Measurements from ENCODE around the gene IQGAP3. TPM values are rescaled to one million over a fixed set of nuclear protein-coding genes. Genes with fewer than 3 reads are reported as not detected.

Gene IQGAP3
- total RNA-seq, 2 experiments from 2014 or later, result not detected

GRCh38 chr1:156475568-156476500 lies 96.5 kb downstream of the IQGAP3 start:
- Mint-ChIP-seq H3K4me3 (no peak overlapping the region), H3K4me1 (ENCODE audit: low read depth) (peaks cover 16% of the 10 kb centered on the region), H3K27me3 (no peaks in the 10 kb centered on the region), H3K9me3 (no peaks in the 10 kb centered on the region), H3K36me3 (ENCODE audit: low read depth) (peaks cover 96% of the 10 kb centered on the region), H3K27ac (no peak overlapping the region)
- no peaks in the 10 kb centered on the region for H3K9me3 ChIP-seq (ENCODE audit: control insufficient read depth in 1 of 2, insufficient read depth in 1 of 2, low read length in 2 of 2)
- intact Hi-C loops (cut with DNase I, micrococcal nuclease), result loop anchor here in 1 of 2 experiments (2.0 kb wide), 1 partner anchor 17 kb away; no protein-coding TSS in a partner anchor
- H3K4me3 ChIP-seq (ENCODE audit: low read length), result no peak overlapping the region
- ChIA-PET CTCF (interaction anchor here (0.5 kb wide), 1 partner anchor 73 kb away, joined by 3 read pairs; no protein-coding TSS in a partner anchor), POLR2A (interaction anchor here (1.4 to 1.5 kb wide), 2 partner anchors 14 to 25 kb away, joined by 3 to 6 read pairs; partner anchors contain the start of gene MEF2D)
- TF ChIP-seq CTCF (IDR thresholded peaks at IDR 0.05), result no peak
- no peaks in the 10 kb centered on the region for H3K27me3 ChIP-seq (ENCODE audit: control insufficient read depth in 1 of 2, insufficient read depth in 2 of 2, low read length in 2 of 2)
- ATAC-seq (ENCODE audit: poor library complexity), result no peak
- no peak for DNase-seq
- H3K4me1 ChIP-seq (ENCODE audit: insufficient read depth, low read length), result peaks cover 12% of the 10 kb centered on the region
- no peak overlapping the region for H3K27ac ChIP-seq (ENCODE audit: low read depth in 1 of 2, low read length in 2 of 2)
- H3K36me3 ChIP-seq (ENCODE audit: insufficient read depth, low read length), result peaks cover 94% of the 10 kb centered on the region

Other genes with a start within 250 kb of the IQGAP3 start
- gene CCT3, start 234.3 kb downstream of the IQGAP3 start, total RNA-seq, result 10 to 100 TPM; 49.6 to 50.2 TPM
- not detected for gene TSACC, start 234.0 kb downstream of the IQGAP3 start, total RNA-seq
- not detected for gene RHBG, start 203.4 kb downstream of the IQGAP3 start, total RNA-seq
- gene MEF2D, start 71.8 kb downstream of the IQGAP3 start, total RNA-seq, result 100 to 1,000 TPM; 155 to 162 TPM
- gene TTC24, start 7.2 kb upstream of the IQGAP3 start, total RNA-seq, result 1 to 10 TPM; 5.7 to 8.1 TPM
- gene NAXE, start 19.2 kb upstream of the IQGAP3 start, total RNA-seq, result 10 to 100 TPM; 23.3 to 27.8 TPM
- 10 to 100 TPM; 35.3 to 36.3 TPM for gene GPATCH4, start 28.9 kb upstream of the IQGAP3 start, total RNA-seq
- under 1 TPM; 0.44 to 0.56 TPM for gene HAPLN2, start 46.9 kb upstream of the IQGAP3 start, total RNA-seq
- not detected for gene BCAN, start 69.6 kb upstream of the IQGAP3 start, total RNA-seq
- gene NES, start 104.8 kb upstream of the IQGAP3 start, total RNA-seq, result not detected
- 1 to 10 TPM; 3.2 to 4.2 TPM for gene CRABP2, start 133.0 kb upstream of the IQGAP3 start, total RNA-seq
- gene METTL25B, start 155.9 kb upstream of the IQGAP3 start, total RNA-seq, result 10 to 100 TPM; 10.6 to 12.0 TPM
- gene ISG20L2, start 156.2 kb upstream of the IQGAP3 start, total RNA-seq, result 10 to 100 TPM; 44.2 to 50.9 TPM
- gene MRPL24, start 168.5 kb upstream of the IQGAP3 start, total RNA-seq, result 10 to 100 TPM; 11.7 to 11.9 TPM
- 10 to 100 TPM; 60.8 TPM for gene HDGF, start 179.1 kb upstream of the IQGAP3 start, total RNA-seq
- 10 to 100 TPM; 49.5 to 50.0 TPM for gene PRCC, start 195.0 kb upstream of the IQGAP3 start, total RNA-seq
- 10 to 100 TPM; 51.6 to 51.8 TPM for gene SH2D2A, start 244.3 kb upstream of the IQGAP3 start, total RNA-seq

Data from CD4-positive, alpha-beta T cell (primary cell).